Stomach smooth muscle (tissue), 2 donors: Measurements from ENCODE around the gene BABAM1.

ENCODE experiments used
- H3K27ac ChIP-seq: one replicate; pipeline ENCODE4 v1.7.0; 2013; ENCODE audit warnings: mild to moderate bottlenecking, low read length, inconsistent platforms
- H3K27me3 ChIP-seq, 2 donors: one replicate each; pipeline ENCODE4 v1.7.0; 2013; ENCODE audit warnings: low read length in 2 of 2; ENCODE audit not compliant: insufficient read depth in 2 of 2, control insufficient read depth in 1 of 2
- H3K36me3 ChIP-seq, 2 donors: one replicate each; pipeline ENCODE4 v1.7.0; 2013; ENCODE audit warnings: low read length in 2 of 2; ENCODE audit not compliant: control insufficient read depth in 2 of 2, insufficient read depth in 2 of 2
- H3K4me1 ChIP-seq: one replicate; pipeline ENCODE4 v1.7.0; 2013; ENCODE audit warnings: low read length; ENCODE audit not compliant: control insufficient read depth, insufficient read depth
- H3K4me3 ChIP-seq, 2 donors: one replicate each; pipeline ENCODE4 v1.7.0; 2013; ENCODE audit warnings: low read length in 2 of 2
- H3K9ac ChIP-seq, 2 donors: one replicate each; pipeline ENCODE4 v1.7.0; 2013; ENCODE audit warnings: low read length in 2 of 2, mild to moderate bottlenecking in 1 of 2
- H3K9me3 ChIP-seq, 2 donors: one replicate each; pipeline ENCODE4 v1.7.0; 2013; ENCODE audit warnings: low read length in 2 of 2; ENCODE audit not compliant: control insufficient read depth in 2 of 2
- donor health status: healthy.
- donor health status: Pancreatic carcinoma.

BABAM1 gene

DNA sequence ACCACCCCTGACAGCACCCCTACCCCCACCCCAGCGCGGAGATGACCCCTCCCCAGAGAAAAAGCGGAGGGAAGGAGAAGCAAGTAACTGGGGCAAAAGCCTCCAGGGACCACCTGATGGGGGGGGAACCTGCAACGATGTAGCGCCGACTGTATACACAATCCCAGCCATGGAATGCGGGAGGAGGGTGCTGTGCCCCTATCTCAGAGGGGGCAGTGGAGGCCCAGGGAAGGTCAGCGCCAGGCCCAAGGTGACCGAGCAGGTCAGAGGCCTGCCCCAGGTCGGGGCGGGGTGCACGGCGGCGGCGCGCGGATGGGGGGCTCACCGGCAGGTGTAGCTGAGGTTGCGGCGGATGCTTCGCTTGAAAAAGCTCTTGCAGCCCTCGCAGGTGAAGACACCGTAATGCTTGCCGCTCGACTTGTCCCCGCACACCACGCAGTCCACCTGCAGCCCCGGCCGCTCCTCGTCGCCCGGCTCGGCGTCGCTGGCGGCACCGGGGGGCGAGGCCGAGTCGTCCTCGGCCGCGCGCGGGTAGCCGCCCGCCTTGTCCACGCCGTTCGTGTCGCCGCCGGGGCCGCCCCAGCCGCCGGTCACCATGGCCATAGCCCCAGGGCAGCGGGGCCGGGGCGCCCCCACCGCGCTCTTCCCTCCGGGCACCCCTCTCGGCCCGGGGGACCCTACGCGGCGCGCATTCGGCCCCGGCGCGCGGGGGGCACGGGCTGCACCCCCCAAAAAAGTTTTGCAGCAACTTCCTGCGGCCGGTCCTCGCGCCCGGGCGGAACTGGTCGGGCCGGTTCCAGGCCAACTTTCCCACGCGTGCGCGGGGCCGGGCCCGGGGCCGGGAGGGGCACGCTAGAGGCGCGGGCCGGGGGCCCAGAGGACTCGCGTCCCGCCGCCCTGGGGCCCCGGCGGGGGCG lies 22.4 kb upstream of the BABAM1 start:
- H3K4me1 ChIP-seq: peaks cover 35% of the 10 kb centered on the region
- peak overlapping the region; percentile 79 to 88 for H3K4me3 ChIP-seq
- peak overlapping the region; percentile 71 for H3K27ac ChIP-seq
- H3K9me3 ChIP-seq: no peaks in the 10 kb centered on the region
- peak overlapping the region; percentile 74 to 78 for H3K9ac ChIP-seq
- H3K36me3 ChIP-seq: peaks cover 0 to 8% of the 10 kb centered on the region in 2 donors
- H3K27me3 ChIP-seq: no peaks in the 10 kb centered on the region

- H3K4me1 ChIP-seq: peaks cover 35% of the 10 kb centered on the region
- peaks cover 0 to 5% of the 10 kb centered on the region in 2 donors for H3K36me3 ChIP-seq
- H3K9me3 ChIP-seq: no peaks in the 10 kb centered on the region
- peak within 1 kb of the TSS; percentile 74 to 78 for H3K9ac ChIP-seq
- H3K27me3 ChIP-seq: no peaks in the 10 kb centered on the region
- peak within 1 kb of the TSS; percentile 71 for H3K27ac ChIP-seq
- H3K4me3 ChIP-seq: peak within 1 kb of the TSS; percentile 79 to 88
Measured at GRCh38 chr19:17245535-17245984, 21.7 kb upstream of the BABAM1 start, which contains the start of gene NR2F6. Gene NR2F6, minus strand, starts transcription at chr19:17245919. Its CDS starts 699 bp downstream, at chr19:17245220.

DNA sequence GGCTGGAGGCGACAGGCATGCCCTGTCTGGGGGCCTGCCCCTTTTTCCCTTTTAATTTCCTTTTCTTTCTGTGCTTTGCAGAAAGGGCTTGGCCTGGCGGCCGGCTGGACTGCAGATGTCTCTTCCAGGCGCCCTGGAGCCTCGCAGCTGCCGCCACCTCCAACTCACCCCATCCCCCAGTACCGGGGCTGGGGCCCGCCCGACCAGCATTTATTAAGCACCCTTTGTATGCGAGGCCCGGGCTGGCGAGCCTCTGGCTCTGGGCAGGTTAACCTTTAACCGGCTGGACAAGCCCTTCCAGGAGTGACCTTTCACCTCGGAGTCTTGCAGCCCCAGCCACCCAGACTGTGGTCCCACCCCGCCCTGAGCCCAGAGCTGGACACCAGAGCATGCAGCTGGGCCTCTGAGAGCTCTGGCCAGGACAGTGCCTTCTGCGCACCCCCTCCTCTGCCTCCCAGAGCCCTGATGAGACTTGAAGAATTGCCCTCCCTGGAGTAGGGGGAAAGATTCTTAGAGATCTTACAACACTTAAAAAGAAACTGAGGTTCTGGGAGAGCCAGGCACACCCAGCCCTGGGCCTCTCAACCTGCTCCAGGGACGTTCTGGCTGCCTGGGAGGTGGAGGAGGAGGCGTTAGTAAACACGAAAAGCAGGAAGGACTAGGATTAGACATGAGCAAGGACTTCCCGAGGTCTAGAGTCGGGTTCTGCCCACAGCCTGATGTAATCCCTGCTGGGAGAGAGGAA lies 20.4 kb upstream of the BABAM1 start:
- H3K27me3 ChIP-seq: no peaks in the 10 kb centered on the region
- H3K4me1 ChIP-seq: peaks cover 28% of the 10 kb centered on the region
- H3K36me3 ChIP-seq: no peaks in the 10 kb centered on the region
- peak overlapping the region; percentile 63 to 72 for H3K4me3 ChIP-seq
- H3K9ac ChIP-seq: peak overlapping the region; percentile 55 to 60
- H3K9me3 ChIP-seq: no peaks in the 10 kb centered on the region
- H3K27ac ChIP-seq: peak overlapping the region; percentile 71

- Histone ChIP-seq H3K9me3 (no peaks in the 10 kb centered on the region), H3K27ac (no peak overlapping the region), H3K27me3 (no peaks in the 10 kb centered on the region), H3K36me3 (no peaks in the 10 kb centered on the region), H3K4me3 (no peak overlapping the region), H3K9ac (no peak overlapping the region), H3K4me1 (peaks cover 19% of the 10 kb centered on the region)
Measured at GRCh38 chr19:17248011-17248776, 19.0 kb upstream of the BABAM1 start.

- no peak overlapping the region for H3K27ac ChIP-seq
- H3K4me3 ChIP-seq: no peak overlapping the region
- H3K9me3 ChIP-seq: no peaks in the 10 kb centered on the region
- peaks cover 12% of the 10 kb centered on the region for H3K4me1 ChIP-seq
- H3K9ac ChIP-seq: no peak overlapping the region
- H3K36me3 ChIP-seq: no peaks in the 10 kb centered on the region
- H3K27me3 ChIP-seq: no peaks in the 10 kb centered on the region
Measured at GRCh38 chr19:17249887-17250548, 17.2 kb upstream of the BABAM1 start.

- H3K27ac ChIP-seq: no peak overlapping the region
- no peaks in the 10 kb centered on the region for H3K4me1 ChIP-seq
- H3K36me3 ChIP-seq: no peaks in the 10 kb centered on the region
- no peak overlapping the region for H3K9ac ChIP-seq
- peaks cover 0 to 6% of the 10 kb centered on the region in 2 donors for H3K9me3 ChIP-seq
- H3K4me3 ChIP-seq: no peak overlapping the region
- H3K27me3 ChIP-seq: no peaks in the 10 kb centered on the region
Measured at GRCh38 chr19:17254636-17255035, 12.6 kb upstream of the BABAM1 start.

DNA sequence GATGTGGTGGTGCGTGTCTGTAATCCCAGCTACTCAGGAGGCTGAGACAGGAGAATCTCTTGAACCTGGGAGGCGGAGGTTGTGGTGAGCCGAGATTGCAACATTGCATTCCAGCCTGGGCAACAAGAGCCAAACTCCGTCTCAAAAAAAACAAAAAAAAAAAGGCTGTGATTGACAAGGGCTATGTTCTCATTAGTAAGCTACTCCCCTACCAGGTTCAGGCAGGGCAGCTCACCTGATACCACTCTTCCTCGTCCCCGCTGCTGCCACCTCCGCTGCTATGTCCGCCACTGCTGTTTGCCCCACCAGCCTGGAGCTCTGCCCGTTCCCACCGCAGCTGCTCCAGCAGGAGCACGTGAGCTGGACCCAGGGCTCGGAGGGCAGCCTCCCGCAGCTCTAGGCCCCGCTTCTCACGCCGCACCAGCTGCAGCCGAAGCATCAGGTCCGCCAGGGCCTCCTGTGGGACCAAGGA lies 12.1 kb upstream of the BABAM1 start:
- no peak overlapping the region for H3K4me3 ChIP-seq
- no peaks in the 10 kb centered on the region for H3K36me3 ChIP-seq
- H3K9ac ChIP-seq: no peak overlapping the region
- H3K9me3 ChIP-seq: peaks cover 0 to 6% of the 10 kb centered on the region in 2 donors
- H3K4me1 ChIP-seq: no peaks in the 10 kb centered on the region
- H3K27me3 ChIP-seq: no peaks in the 10 kb centered on the region
- no peak overlapping the region for H3K27ac ChIP-seq

DNA sequence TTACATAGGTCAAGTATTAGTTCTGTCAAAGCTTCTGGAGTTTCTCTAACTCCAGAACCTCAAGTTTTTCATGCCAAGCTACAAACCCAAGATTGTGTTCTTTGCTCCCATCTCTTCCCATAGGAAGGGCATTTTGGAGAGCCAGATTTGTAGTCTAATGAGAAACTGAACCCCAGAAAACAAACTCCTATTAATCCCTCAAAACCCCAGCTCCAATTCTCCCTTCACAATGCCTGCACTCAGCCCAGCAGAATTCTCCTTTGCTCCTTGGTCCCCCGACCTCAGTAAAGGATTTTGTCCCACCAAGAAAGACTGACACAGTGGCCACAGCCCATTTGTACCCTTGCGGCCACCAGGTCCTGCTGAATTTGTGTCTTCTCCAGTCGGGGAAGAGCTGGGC lies 11.1 kb upstream of the BABAM1 start:
- H3K4me1 ChIP-seq: no peaks in the 10 kb centered on the region
- H3K36me3 ChIP-seq: no peaks in the 10 kb centered on the region
- no peak overlapping the region for H3K27ac ChIP-seq

GRCh38 chr19:17259118-17259780 lies 8.0 kb upstream of the BABAM1 start:
- H3K9me3 ChIP-seq: peaks cover 0 to 6% of the 10 kb centered on the region in 2 donors
- H3K4me1 ChIP-seq: no peaks in the 10 kb centered on the region
- H3K27ac ChIP-seq: no peak overlapping the region
- no peaks in the 10 kb centered on the region for H3K27me3 ChIP-seq
- H3K9ac ChIP-seq: no peak overlapping the region
- no peak overlapping the region for H3K4me3 ChIP-seq
- no peaks in the 10 kb centered on the region for H3K36me3 ChIP-seq

More for the DNA sequence above, 11.1 kb upstream of the BABAM1 start:
- H3K9me3 ChIP-seq: peaks cover 0 to 6% of the 10 kb centered on the region in 2 donors
- no peak overlapping the region for H3K9ac ChIP-seq
- no peaks in the 10 kb centered on the region for H3K27me3 ChIP-seq
- no peak overlapping the region for H3K4me3 ChIP-seq
